Activated T-cell treated with anti-CD3 and anti-CD28 coated beads for 4 hours (primary cell): ENCODE data around the gene COL20A1.
"Not testable (repeated sequence)": the region's sequence is repeated elsewhere in the genome, so short reads cannot be mapped to it uniquely, and the experiment has no call there.

Source experiments
- DNase-seq: peaks from one replicate; pipeline ENCODE4 v3.0.0-alpha.2; 2020

Gene COL20A1

GRCh38 chr20:63322146-63322932 is 29.4 kb downstream of the COL20A1 start:
- no peak for DNase-seq

- no peak for DNase-seq
Observed at GRCh38 chr20:63322933-63323273, 29.9 kb downstream of the COL20A1 start.

- no peak for DNase-seq
Observed at GRCh38 chr20:63323357-63323981, 30.5 kb downstream of the COL20A1 start.

GRCh38 chr20:63325021-63325471 is 32.1 kb downstream of the COL20A1 start:
- DNase-seq, result no peak

- DNase-seq, result no peak
Observed at GRCh38 chr20:63325554-63326313, 32.7 kb downstream of the COL20A1 start.

GRCh38 chr20:63326314-63327230 is 33.6 kb downstream of the COL20A1 start:
- no peak for DNase-seq

GRCh38 chr20:63327231-63327745 is 34.3 kb downstream of the COL20A1 start:
- DNase-seq, result no peak

GRCh38 chr20:63328026-63328700 is 35.2 kb downstream of the COL20A1 start:
- DNase-seq, result no peak

- DNase-seq, result no peak
Observed at GRCh38 chr20:63328718-63329275, 35.8 kb downstream of the COL20A1 start.

- DNase-seq, result no peak
Observed at GRCh38 chr20:63329331-63330083, 36.5 kb downstream of the COL20A1 start.

- DNase-seq, result no peak
Observed at GRCh38 chr20:63330084-63330760, 37.2 kb downstream of the COL20A1 start.

- no peak for DNase-seq
Observed at GRCh38 chr20:63330940-63331339, 38.0 kb downstream of the COL20A1 start.

GRCh38 chr20:63331741-63332400 is 38.9 kb downstream of the COL20A1 start:
- DNase-seq, result no peak

- no peak for DNase-seq
Observed at GRCh38 chr20:63332488-63333240, 39.7 kb downstream of the COL20A1 start.

GRCh38 chr20:63333241-63333836 is 40.4 kb downstream of the COL20A1 start:
- DNase-seq, result no peak

GRCh38 chr20:63334356-63334755 is 41.4 kb downstream of the COL20A1 start:
- no peak for DNase-seq

GRCh38 chr20:63335060-63335459 is 42.1 kb downstream of the COL20A1 start:
- not testable (repeated sequence) for DNase-seq

GRCh38 chr20:63335711-63336110 is 42.7 kb downstream of the COL20A1 start:
- DNase-seq, result no peak
